Ectodermal cell (in vitro differentiated cells): ENCODE results near the gene TLL2.
A peak's percentile ranks its signal among the peaks of the same experiment; 100 is the strongest.

ENCODE experiments used
- H3K27ac ChIP-seq: 2 replicates; pipeline ENCODE4 v1.7.0; 2013; ENCODE audit warnings: mild to moderate bottlenecking, low read depth, low read length; ENCODE audit not compliant: insufficient read depth, poor library complexity, severe bottlenecking
- H3K27me3 ChIP-seq: 2 replicates; pipeline ENCODE4 v1.7.0; 2013; ENCODE audit warnings: mild to moderate bottlenecking, low read length; ENCODE audit not compliant: insufficient read depth, control insufficient read depth, poor library complexity, severe bottlenecking
- H3K36me3 ChIP-seq: one replicate; pipeline ENCODE4 v1.7.0; 2013; ENCODE audit warnings: low read length; ENCODE audit not compliant: control insufficient read depth, insufficient read depth
- H3K4me1 ChIP-seq: one replicate; pipeline ENCODE4 v1.7.0; 2013; ENCODE audit warnings: low read length; ENCODE audit not compliant: control insufficient read depth, insufficient read depth
- H3K4me3 ChIP-seq: 2 replicates; pipeline ENCODE4 v1.7.0; 2013; ENCODE audit warnings: low read depth, low read length, control low read depth; ENCODE audit not compliant: insufficient read depth
- H3K9me3 ChIP-seq: 2 replicates; pipeline ENCODE4 v1.7.0; 2013; ENCODE audit warnings: mild to moderate bottlenecking, low read length, moderate library complexity; ENCODE audit not compliant: control insufficient read depth
- WGBS, 2 experiments: methylation state at CpG; one replicate each; pipeline ENCODE4 v1.1.7; 2013; ENCODE audit warnings: missing lambda C conversion rate in 2 of 2; 5-methylcytosine and 5-hydroxymethylcytosine counted together

The TLL2 gene

DNA sequence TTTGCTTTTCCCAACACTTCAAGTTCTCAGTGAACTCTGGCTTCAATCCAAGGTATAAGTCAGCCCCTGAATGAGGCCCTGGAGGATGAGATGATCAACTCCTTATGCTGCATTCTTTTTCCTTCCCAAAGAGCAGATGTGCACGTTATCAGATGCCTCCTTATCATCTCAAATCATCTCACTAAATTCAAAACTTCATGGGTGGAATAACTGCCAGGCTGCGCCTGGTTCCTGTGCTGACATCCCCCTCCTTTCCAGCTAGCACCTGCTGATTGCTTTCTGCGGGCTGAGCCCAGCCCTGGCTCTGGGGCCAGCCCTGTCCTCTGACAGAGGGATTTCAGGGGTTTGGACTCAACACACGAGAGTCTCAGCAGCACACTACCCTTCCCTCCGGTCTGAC lies 44.9 kb downstream of the TLL2 start:
- Histone ChIP-seq H3K27me3 (peaks cover 26% of the 10 kb centered on the region), H3K9me3 (no peaks in the 10 kb centered on the region), H3K4me3 (no peak overlapping the region), H3K36me3 (no peaks in the 10 kb centered on the region), H3K4me1 (peaks cover 5% of the 10 kb centered on the region), H3K27ac (no peak overlapping the region)
- 76 to 78% methylated on average over 5 of the region's 5 CpGs for WGBS, 2 experiments

DNA sequence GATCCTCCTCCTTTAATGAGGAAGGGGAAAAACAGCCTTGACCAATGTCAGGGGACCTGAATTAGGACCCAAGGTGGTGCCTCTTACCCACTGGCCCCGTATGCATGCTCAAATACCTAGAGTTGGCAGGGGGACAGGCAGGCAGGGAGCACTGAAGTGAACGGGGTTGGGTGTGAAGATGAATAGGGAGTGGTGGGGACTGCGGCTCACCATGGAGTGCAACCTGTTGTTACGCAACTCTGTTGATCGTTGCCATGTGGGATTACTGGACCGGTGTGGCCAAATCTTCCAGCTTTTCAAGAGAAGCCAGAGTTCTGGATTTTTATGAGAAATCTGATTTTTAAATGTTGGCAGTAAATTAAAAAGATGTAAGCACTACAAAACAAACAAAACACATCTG lies 48.1 kb downstream of the TLL2 start:
- WGBS, 2 experiments: 96% methylated on average over 6 of the region's 6 CpGs
- Histone ChIP-seq H3K4me3 (no peak overlapping the region), H3K4me1 (peaks cover 4% of the 10 kb centered on the region), H3K9me3 (no peaks in the 10 kb centered on the region), H3K27ac (no peak overlapping the region), H3K36me3 (no peaks in the 10 kb centered on the region), H3K27me3 (peaks cover 2% of the 10 kb centered on the region)

DNA sequence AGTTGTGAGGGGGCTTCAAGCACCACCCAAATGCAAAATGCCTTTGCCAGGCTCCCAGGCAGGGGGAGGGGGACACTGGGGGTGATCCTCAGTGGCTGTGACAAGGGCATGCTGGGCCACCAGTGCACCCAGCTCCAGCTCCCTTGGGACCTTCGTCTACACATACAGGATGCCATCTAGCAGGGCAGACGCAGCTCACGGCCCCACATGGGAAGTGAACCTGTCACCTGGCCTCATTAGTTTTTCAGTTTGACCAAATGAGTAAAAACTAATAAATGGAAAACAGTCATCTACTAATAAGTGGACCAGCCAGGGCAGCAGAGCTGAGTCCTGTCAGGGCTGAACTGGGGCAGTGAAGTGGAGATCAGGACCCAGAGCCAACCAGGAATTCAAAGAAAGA lies 50.2 kb downstream of the TLL2 start:
- H3K4me1 ChIP-seq: no peaks in the 10 kb centered on the region
- no peak overlapping the region for H3K4me3 ChIP-seq
- no peaks in the 10 kb centered on the region for H3K27me3 ChIP-seq
- no peaks in the 10 kb centered on the region for H3K36me3 ChIP-seq
- no peaks in the 10 kb centered on the region for H3K9me3 ChIP-seq
- whole genome bisulfite sequencing, 2 experiments: 89 to 96% methylated on average over 3 of the region's 3 CpGs
- no peak overlapping the region for H3K27ac ChIP-seq

GRCh38 chr10:96462606-96463151 lies 51.0 kb downstream of the TLL2 start:
- H3K9me3 ChIP-seq: no peaks in the 10 kb centered on the region
- no peak overlapping the region for H3K27ac ChIP-seq
- no peaks in the 10 kb centered on the region for H3K4me1 ChIP-seq
- no peaks in the 10 kb centered on the region for H3K27me3 ChIP-seq
- no peak overlapping the region for H3K4me3 ChIP-seq
- H3K36me3 ChIP-seq: no peaks in the 10 kb centered on the region
- WGBS, 2 experiments: 82 to 86% methylated on average over 6 of the region's 6 CpGs

DNA sequence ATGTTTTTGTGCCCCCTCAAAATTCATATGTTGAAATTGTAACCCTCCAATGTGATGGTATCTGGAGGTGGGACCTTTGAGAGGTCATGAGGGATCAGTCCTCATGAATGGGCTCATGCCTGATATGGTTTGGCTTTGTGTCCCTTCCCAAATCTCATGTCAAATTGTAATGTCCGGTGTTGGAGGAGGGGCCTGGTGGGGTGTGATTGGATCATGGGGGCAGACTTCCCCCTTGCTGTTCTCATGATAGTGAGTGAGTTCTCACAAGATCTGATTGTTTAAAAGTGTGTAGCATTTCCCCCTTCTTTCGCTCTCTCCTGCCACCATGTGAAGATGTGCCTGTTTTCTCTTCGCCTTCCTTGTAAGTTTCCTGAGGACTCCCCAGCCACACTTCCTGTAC lies 53.4 kb downstream of the TLL2 start:
- H3K4me1 ChIP-seq: no peaks in the 10 kb centered on the region
- WGBS, 2 experiments: 92% methylated on average over 3 of the region's 3 CpGs
- H3K27ac ChIP-seq: no peak overlapping the region

GRCh38 chr10:96457341-96457740 lies 56.4 kb downstream of the TLL2 start:
- no peak overlapping the region for H3K27ac ChIP-seq
- H3K36me3 ChIP-seq: no peaks in the 10 kb centered on the region
- no peaks in the 10 kb centered on the region for H3K4me1 ChIP-seq
- H3K27me3 ChIP-seq: no peaks in the 10 kb centered on the region
- 95% methylated on average over 5 of the region's 5 CpGs for WGBS, 2 experiments
- H3K9me3 ChIP-seq: no peaks in the 10 kb centered on the region
- no peak overlapping the region for H3K4me3 ChIP-seq

More for the DNA sequence above, 53.4 kb downstream of the TLL2 start:
- Histone ChIP-seq H3K4me3 (no peak overlapping the region), H3K27me3 (no peaks in the 10 kb centered on the region), H3K9me3 (no peaks in the 10 kb centered on the region), H3K36me3 (no peaks in the 10 kb centered on the region)

DNA sequence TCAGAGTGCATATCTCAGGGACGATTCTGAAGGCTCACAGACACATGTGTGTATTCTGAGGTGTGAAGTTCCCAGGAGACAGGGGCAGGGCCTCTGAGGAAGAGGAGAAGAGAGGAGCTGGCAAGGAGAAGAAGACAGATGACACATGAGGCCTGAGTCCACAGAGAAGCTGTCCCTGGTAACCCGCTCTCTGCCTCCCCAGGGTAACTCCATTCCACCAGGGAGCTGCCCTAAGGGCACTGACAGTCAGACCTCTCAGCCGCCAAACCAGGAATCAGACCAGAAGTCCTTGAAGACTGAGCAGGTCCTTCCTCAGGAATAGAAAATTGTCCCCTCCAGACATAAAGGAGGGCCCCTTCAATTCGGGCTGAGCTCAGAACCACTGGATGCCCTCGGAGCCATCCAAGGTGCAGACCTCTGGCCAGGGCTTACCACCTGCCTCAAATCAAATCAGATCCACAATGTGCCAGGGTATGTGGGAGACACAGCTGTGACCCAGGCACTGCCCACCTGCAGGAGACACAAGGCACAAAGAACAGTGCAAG lies 57.4 kb downstream of the TLL2 start:
- Histone ChIP-seq H3K27me3 (no peaks in the 10 kb centered on the region), H3K36me3 (no peaks in the 10 kb centered on the region), H3K4me3 (no peak overlapping the region), H3K9me3 (no peaks in the 10 kb centered on the region), H3K4me1 (peaks cover 3% of the 10 kb centered on the region), H3K27ac (no peak overlapping the region)
- 88 to 91% methylated on average over 5 of the region's 5 CpGs for WGBS, 2 experiments

DNA sequence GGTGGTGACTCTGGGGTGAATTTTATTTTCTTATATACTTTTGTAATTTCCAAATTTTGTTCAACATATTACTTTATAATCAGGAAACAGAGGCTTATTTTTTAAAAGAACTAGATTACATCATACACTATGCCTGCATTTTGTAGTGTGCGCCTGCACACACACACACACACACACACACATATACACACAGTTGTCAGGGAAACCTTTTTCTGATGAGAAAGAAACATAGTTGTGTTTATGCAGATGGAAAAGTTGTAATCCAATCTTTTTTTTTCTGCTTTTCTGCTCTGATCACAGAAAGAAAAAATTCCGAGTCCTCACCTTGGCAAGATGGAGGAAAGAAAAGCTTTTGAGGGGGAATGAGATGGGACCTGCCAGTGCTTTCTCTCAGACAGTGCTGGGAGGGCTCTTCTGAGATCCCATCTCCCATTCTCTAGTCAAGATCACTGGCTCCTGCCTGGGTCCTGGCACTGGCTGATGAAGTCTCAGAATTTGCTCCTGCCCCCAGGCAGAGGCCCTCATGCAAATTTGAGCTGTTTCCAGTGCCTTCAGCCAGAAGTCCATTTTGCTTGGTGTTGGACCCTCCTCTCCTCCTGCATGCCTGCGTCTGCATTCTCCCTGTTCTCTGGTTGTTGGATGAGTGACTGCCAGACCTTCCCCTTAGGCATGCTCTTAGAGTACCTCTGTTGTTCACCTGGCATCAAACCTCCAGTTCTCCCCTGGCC lies 59.7 kb downstream of the TLL2 start:
- Histone ChIP-seq H3K4me1 (peaks cover 16% of the 10 kb centered on the region), H3K9me3 (no peaks in the 10 kb centered on the region), H3K36me3 (no peaks in the 10 kb centered on the region), H3K27me3 (no peaks in the 10 kb centered on the region), H3K4me3 (no peak overlapping the region), H3K27ac (no peak overlapping the region)
- WGBS, 2 experiments: 74 to 90% methylated on average over 2 to 3 of the region's 3 CpGs

- Histone ChIP-seq H3K4me1 (peaks cover 23% of the 10 kb centered on the region), H3K4me3 (no peak overlapping the region), H3K27ac (no peak overlapping the region), H3K36me3 (no peaks in the 10 kb centered on the region), H3K9me3 (no peaks in the 10 kb centered on the region), H3K27me3 (no peaks in the 10 kb centered on the region)
- 79 to 81% methylated on average over 7 of the region's 7 CpGs for WGBS, 2 experiments
These were observed 61.1 kb downstream of the TLL2 start for GRCh38 chr10:96452494-96453153.

GRCh38 chr10:96450529-96451207 lies 63.1 kb downstream of the TLL2 start:
- WGBS, 2 experiments: 9 to 10% methylated on average over 12 of the region's 12 CpGs
- peak overlapping the region; percentile 39 for H3K27ac ChIP-seq
- H3K4me1 ChIP-seq: peaks cover 32% of the 10 kb centered on the region
- H3K36me3 ChIP-seq: no peaks in the 10 kb centered on the region
- no peaks in the 10 kb centered on the region for H3K27me3 ChIP-seq
- H3K9me3 ChIP-seq: no peaks in the 10 kb centered on the region
- no peak overlapping the region for H3K4me3 ChIP-seq
